GM21515 (cell line): ENCODE data around the gene FLT1.

Experiments
- ATAC-seq: cut with Tn5 transposase; IDR thresholded peaks from one replicate; pipeline ENCODE4 v1.9.1; 2021; ENCODE audit not compliant: unreplicated experiment

Gene FLT1

DNA sequence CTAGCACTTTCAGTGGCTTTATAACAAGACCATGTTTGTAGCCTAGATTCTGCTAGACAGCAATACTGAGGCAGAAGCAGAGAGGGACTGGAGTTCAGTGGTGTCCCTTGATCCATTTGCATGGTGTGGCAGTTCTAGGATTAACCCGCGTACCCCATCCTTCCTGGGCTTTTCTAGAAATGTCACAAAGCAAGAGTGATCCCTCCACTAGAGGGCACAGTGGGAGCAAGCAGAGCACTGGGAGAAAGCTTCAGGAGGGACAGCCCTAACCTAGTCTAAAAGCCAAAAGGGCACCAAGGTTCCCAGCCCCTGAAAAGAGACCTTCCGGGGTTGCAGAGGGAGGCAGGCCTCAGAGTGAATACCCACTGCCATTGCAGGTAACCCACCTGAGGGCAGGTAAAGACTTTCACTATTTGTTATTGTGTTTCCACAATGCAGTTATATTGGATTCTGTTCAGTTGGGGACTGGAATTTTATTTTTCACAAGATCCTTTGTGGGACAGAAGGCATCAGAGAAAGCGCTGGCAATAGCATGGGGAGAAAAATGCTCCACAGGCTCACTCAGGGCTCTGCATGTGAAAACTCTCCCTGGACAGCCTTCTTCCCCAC is 170.6 kb downstream of the FLT1 start:
- peak; percentile 72 for ATAC-seq

DNA sequence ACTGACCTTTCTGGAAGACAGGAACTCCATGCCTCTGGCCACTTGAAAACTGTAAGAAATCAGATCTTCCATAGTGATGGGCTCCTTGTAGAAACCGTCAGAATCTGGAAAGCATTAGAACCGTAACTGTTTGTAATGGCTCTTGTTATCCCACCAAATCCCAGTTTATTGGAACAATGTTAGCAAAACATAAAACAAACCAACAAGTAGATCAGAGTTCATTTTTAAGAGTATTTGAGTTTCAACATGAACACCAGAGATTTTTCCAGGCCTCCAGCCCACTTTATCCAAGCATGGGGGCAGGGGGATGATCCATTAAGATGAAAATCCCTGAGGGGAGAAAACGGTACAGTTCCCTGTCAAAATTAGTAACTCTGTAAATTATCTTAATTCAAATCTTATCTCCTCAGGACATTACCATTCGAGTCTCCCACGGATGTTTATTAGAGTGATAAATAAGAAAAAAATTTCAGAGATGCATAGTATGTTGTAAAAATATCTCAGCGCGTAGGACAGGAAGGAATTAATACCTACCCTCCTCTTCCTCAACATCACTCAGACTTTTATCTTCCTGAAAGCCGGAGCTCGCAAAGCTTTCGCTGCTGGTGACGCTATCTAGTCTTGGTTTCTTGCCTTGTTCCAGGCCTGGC is 172.5 kb downstream of the FLT1 start:
- ATAC-seq, result no peak

DNA sequence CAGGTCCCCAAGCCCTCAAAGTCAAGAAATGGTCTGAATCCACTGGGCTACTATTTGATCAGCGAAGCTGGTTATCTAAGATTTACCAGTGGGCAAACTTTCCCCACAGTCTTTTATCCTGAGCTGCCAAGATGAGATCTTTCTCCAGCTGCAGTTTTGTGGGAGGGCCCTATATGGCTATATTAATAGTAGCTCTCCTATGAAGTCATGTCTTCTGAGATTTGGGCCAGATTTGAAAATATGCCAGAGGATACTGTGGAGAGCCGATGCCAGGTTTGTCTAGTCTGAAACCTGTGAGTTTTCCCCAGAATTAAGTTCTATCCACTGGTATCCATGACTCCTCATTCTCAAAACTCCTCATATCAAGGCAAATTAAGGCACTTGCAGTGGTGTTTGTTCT is 173.2 kb downstream of the FLT1 start:
- ATAC-seq, result no peak

DNA sequence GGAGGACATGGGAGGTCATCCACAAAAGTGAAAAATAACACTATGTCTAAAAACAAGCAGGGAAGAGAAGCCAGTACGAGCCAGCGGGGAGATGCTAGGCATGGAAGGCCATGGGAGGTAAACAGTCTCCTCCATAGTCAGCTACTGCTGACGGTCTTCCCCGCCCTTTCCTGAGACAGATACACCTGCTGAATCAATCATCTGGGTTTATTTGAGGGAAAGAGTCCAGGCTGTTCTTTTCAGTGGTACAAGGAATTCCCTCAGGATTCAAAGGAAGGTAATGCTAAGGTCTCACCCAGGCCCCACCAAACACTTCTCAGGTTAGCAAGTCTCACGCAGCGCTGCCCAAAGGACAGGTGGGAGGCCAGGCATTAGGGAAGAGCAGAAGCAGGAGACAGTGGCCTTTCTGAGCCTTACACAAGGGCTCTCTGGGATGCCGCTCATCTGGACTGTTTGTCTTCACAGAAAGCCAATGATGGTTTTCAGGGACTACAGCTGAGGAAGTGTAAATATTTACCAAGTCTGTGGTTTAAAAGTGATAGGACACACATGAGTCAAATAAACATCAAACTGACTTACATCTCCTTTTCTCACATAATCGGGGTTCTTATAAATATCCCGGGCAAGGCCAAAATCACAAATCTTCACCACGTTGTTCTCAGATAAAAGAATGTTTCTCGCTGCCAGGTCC is 173.9 kb downstream of the FLT1 start:
- ATAC-seq, result no peak

DNA sequence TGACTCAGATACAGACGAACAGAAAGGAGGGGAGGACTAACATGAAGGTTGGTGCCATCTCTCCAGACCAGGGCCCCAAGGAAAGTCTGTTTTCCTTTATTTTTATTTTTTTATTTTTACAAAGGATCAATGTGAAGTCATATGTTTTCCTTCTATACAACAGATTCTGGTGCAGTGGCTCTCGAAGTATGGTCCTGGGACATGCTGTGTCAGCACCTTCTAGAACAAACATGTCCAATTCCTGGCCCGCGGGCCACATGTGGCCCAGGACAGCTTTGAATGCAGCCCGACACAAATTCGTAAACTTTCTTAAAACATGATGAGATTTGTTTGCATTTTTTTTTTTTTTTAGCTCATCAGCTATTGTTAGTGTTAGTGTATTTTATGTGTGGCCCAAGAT is 174.7 kb downstream of the FLT1 start:
- no peak for ATAC-seq

DNA sequence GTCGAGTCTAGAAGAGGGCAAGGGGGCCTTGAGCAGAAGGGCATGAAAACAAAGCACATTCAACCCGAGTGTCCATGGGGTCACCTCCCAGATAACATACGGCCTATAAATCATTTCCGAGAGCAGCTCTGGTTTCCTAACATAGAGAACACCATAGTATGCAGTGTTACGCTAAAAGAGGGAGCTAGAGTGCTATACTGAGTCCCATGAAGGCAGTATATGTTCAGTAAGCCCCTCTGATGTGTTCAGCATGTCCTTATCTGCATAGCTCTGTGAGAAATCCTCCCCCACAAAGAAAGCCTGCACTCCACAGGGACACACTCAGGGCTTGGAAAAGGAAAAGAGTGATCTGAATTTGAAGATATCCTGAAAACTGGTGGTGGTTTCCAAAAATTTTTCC is 175.4 kb downstream of the FLT1 start:
- no peak for ATAC-seq

DNA sequence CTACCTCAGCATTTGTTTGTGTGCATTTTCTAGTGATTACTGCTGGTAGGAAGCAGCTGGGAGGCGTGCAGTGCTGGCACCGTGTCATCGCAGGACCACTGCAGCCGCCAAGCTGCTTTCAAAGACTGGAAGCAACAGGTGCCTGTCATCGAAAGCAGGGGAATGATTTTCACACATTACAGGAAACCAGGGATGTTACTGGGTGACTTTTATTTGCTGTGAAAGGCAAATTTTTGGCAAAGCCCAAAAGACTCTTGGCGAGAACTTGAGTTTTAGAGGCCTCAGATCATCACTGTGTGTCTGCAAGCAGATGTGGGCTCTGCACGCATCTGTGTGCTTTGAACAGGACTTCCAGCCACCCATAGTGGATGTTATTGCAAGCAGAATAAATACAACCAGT is 176.4 kb downstream of the FLT1 start:
- ATAC-seq, result no peak

DNA sequence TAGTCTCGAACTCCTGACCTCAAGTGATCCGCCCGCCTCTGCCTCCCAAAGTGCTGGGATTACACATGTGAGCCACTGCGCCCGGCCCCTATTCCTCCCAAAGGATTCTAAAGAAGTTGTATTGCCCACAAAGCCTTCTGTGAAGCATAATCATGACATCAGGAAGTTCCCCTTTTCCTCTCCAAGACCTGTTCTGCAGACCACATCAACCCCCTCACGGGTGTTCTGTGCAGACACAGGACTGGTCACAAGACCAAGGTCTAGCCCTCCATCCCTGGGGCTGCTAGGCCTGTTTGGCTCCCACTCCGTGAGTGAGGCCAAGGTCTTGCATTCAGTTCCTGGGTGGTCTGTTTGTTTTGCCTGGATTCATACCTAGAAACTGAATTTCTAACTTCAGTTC is 178.1 kb downstream of the FLT1 start:
- no peak for ATAC-seq

DNA sequence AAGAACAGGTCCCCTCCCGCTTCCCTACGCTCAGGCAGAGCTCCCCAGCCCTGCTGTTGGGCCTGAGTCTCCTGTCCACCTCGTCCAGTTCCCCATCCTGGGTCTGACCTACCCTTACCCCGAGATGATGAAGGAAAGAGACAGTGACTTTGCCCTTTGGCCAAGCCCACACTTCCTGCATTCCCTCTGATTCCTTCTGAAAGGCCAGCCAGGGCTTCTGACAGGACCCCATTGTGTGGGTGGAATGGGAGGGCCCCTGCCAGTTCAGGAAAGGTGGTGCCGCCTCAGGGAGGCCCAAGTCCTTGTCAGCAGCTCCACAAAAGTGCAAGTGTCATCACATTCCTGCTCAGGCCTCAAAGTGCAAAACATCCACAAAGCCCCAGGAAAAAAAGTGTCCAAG is 178.8 kb downstream of the FLT1 start:
- no peak for ATAC-seq

DNA sequence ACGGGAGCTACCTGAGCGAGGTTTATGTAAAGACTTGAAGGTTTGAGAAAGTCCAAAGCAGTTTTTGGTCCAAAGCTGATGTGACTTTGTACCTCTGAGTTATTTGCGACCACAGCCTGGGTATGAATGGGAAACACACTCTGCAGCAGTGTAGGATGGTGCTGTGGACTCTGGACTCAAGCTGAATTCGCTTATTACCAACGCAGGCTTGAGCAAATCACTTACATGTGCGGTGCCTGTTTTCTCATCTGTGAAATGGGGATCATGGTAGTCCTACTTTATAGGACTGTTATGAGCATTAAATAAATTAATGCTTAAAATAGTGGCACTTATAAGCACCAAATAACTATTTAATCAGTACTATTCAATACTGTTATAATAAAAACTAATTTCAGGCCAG is 180.0 kb downstream of the FLT1 start:
- ATAC-seq, result no peak

DNA sequence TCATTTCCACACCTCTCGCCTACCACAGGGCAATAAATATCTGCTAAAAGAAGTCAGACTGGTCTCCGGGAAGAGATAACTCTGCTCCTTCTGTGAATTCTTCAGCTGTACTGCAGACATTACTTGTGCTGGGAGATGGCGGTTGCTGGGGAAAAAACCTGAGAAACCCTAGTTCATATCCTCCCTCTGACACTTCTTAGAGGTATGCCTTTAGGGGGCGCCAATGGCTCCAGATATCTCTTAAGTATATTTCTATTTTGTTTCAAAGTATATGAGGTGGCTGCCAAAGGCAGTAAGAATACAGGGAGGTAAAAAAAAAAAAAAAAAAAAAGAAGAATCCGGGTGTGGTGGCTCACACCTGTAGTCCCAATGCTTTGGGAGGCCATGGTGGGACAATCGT is 181.3 kb downstream of the FLT1 start:
- no peak for ATAC-seq

DNA sequence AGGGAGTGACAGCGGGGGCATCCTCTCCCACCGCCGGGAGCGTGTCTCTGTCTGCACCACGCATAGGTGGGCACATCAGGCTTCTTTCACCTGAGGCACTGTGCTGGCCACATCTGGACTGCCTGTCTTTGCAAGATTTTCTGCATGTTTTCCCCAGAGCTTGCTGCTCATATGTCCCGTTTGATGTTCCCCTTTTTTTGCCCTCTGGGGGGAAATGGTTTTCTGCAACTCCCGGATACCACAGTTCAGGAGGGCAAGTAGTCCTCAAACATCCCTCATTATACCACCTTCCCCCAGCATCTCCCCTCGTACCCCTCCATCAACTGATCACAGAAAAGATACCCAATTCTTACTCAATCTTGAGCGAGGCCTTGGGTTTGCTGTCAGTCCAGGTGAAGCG is 188.6 kb downstream of the FLT1 start:
- ATAC-seq, result no peak

DNA sequence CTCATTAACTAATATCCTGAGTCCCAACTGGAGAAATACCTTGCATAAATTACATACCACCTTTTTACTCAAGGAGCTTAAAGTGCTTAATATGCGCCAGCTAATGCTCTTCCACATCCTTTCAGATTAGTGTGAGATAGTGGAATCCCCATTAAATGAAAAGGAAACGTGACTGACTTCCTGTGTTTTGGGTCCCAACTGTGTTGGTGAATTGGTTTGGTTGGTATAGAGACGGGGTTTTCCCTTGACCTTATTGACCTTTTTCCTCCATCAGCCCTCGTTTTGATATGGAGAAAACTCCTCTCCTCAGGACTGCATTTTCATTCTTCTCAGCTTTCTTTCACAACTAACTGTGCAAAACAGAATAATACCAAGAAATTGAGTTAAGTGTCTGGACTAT is 193.1 kb downstream of the FLT1 start:
- no peak for ATAC-seq

DNA sequence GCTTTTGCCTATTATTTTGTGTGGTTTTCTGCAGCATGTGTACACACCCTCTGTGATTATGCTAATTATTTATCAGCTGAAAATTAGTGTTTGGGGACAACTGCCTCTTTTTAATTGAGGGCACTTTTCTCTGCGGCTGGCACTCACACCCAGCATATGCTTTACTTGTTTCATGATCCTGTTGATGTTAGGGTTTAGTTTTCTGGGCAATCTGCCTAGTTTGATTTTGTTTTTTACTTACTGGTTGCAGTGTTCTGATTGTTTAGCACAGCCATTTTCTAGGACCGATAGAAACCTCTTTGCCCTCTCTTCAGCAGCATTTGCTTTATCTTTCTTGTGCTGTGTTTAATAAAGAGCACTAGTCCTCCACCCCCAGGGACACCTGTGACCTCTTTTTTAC is 195.0 kb downstream of the FLT1 start:
- ATAC-seq, result no peak

DNA sequence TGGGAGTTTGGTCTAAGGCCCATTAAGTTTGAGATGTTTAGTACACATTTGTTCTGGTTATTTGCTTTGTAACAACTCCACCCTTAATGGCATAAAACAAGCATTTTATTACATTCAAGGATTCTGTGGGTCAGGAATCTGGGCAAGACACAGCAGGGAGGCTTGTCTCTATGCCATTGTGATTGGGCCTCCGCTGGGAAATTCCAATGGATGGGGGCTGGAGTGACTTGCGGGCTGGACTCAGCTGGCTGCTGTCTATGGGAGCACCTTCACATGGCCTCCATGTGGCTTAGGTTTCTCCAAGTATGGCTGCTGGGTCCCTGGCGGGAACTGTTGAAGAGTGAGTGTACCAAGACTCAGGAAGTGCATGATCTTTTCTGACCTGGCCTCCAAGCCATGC is 197.6 kb downstream of the FLT1 start:
- no peak for ATAC-seq

DNA sequence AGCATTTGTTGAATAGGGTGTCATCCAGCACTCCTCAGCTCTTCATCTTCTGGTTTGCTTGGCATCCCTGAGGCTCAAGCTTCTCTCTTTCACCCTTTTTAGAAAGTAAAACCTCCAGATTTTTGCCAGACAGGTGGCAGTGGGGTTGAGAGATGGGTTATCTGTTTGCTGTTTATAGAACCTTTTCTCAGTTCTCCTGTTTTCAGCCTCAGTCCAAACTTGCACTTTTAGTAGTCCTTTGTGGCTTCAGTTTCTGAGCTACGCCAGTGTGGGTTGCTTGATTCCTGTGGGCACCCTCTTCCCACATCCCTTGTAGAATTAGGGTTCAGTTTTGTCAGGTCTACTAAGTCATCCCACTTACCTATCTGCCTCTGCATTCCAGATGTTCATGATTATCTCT is 208.7 kb downstream of the FLT1 start:
- no peak for ATAC-seq

DNA sequence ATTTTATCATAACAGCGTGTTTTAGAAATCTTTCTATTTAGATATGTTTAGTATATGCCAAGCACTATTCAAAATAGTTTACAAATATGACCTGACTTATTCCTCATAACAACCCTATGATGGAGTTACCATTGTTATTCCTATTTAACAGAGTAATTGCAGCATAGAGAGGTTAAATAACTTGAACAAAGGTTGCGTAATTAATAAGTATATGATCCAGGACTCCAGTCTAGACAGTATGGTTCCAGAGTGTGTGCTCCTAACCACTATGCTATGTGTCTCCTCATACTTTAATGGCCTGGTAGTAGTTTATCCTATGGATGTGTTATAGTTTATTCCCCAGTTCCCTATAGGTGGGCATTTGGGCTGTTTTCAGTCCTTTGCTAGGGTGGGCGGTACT is 211.3 kb downstream of the FLT1 start:
- ATAC-seq, result no peak

DNA sequence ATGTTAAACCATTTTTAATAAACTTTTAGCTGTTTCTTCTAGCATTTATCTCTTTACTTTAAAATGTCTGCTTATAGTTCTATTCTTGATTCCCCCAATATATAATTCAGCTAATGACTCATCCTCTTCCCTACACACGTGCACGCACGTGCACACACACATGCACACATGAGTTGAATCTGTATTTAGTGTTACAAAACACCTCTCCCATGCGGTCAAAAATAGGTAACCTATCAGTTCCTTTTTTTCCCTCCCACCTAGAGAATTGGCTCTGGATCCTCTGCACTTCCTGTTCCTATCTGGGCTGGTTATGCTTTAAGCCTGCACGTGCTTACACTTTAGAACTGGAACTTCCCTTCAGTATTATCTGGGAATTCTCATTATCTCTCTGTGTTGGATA is 212.5 kb downstream of the FLT1 start:
- ATAC-seq, result no peak

DNA sequence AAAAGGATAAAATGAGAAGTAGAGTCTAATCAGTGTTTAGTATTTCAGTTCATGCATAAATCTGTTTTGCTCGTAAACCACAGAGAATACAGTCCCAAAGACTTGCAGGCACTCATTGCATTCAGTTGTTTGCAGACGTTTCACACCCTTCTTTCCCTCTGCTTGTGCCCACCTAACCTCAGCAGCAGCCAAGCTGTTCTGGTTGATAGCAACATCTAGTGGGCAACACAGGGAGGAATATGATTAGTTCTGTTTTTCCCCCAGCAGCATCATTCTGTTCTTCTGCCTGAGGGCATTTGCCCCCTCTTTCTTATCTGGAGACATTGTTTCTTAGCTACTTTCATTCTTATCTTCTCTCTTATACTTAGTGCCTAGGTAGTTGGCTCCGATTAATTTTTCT is 221.0 kb downstream of the FLT1 start:
- no peak for ATAC-seq

DNA sequence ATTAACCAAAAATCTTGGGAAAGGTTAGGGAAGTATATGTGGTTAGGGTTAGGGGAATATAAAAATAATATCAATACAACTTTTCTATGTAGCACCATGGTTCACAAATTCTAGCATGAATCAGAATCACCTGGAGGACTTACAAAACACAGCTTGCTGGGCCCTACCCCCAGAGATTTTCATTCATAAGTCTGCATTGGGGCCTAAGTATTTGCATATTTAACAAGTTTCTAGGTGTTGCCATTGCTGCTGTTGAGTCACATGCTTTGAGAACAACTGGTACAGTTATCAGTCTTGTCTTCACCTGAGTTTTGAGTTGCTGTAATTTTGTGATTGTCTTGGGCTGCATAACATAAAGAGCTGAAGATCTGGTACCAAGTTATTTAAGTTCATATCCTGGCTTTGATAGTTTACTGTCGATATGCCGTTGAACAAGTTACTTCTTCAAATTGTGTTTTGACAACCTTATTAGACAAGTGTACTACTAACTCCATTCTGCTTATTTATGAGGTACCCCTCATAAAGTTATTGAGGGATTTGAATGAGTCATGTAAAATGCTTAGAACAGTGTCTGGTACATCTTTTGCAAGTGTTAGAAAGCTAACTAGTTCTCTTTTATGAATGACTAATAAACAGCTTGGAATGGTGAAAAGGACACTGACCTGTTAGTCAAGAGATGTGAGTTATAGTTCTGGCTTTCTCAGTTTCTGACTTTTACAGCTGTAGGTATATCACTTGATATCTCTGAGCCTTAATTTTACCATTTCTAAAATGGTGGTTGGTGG is 223.7 kb downstream of the FLT1 start:
- ATAC-seq, result no peak

DNA sequence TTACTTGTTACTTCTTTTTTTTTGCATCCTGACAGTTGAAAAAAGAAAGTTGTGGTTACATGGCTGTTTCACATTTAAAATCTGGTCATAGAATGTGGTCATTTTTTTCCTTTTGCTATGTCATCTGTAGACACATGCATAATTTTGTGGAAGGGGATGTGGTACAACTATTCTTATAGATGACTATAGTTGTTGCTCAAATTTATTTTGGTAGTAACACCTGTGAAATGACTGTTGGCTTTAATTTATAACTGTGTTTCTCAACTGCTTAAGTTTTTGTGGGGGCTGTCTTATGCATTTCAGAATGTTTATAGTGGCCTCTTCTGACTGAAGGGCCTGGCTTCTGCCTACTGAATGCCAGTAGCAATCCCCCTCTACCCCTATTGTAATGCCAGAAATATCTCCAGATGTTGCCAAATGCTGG is 226.1 kb downstream of the FLT1 start:
- ATAC-seq, result peak; percentile 95

DNA sequence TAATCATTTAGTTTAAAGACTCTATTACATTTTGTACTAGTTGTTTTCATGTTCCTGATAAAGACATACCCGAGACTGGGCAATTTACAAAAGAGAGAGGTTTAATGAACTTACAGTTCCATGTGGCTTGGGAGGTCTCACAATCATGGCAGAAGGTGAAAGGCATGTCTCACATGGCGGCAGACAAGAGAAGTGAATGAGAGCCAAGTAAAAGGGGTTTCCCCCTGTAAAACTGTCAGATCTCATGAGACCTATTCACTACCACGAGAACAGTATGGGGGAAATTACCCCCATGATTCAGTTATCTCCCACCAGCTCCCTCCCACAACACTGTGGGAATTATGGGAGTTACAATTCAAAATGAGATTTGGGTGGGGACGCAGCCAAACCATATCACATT is 227.4 kb downstream of the FLT1 start:
- no peak for ATAC-seq
